Measurements from ENCODE around the gene TBC1D19. TPM values are rescaled to one million over a fixed set of nuclear protein-coding genes. Genes with fewer than 3 reads are reported as not detected.

Gene TBC1D19
- total and polyA plus RNA-seq, 9 of the 15 experiments (the other 6 are each of a cell fraction or from before 2014, with no cell fraction given): 0.73 to 5.6 (median 3.7) TPM

DNA sequence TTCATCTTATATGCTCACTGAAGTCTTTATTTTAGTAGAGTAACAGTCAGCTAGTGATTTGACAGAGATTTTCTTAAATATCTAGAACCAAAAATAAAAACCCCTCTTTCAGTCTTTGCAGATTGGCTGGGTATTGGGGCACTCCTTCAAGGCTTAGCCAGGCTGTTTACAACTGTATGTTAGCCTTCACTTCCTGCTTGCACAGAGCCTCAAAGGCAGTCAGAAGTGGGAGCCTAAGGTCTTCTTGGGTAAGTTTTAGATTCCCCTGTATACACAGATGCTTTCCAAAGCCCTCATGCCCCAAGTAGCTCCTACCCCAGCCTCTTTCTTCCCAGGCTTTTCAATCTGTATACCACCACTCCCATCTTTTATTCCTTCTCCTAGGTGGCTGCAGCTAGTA, 140.7 kb downstream of the TBC1D19 start (continued):
- TF ChIP-seq RBM22 (IDR thresholded peaks at IDR 0.05; ENCODE audit: low read depth, low read length, poor library complexity, severe bottlenecking) (no peak), BMI1 (IDR thresholded peaks at IDR 0.05; ENCODE audit: low read length) (no peak)

DNA sequence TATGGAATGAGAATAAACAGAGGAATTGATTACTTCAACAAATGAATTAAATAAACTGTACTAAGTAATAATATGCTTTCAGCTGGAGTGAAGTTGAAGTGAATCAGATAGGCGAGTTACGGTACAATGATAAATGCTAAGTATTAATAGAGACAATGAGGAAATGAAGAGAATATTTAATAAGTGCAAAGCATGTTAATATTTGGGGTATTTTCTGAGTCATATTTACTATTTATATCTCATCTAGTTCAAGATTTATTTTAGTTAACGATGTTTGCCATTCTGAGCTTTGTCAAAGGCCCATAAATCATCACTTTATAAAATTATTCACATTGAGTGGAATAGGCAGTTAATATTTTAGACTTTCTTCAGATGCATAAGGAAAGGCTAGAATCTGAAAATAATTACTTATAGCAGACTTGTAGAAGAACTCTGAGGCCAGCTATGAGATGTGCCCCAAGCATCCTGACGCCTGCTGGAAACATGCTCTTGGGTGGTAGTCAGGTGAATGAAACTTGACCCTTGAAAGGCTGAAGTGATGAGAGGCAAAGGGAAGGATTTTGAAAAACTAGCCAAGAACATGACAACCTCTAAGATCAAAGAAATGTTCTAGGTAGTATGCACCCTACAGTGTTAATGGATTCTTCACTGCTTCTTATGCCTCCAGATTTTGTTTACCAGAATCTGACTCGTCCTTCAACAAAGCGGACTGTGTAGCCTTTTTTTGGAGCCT, 142.9 kb downstream of the TBC1D19 start:
- Histone ChIP-seq H3K9me3 (replicated peaks; ENCODE audit: control insufficient read depth, insufficient read depth, low read depth, low read length) (no peaks in the 10 kb centered on the region), H3K36me3 (ENCODE audit: control insufficient read depth, insufficient read depth, low read length) (no peaks in the 10 kb centered on the region), H3K4me1 (replicated peaks in 1 of 2; ENCODE audit: control insufficient read depth in 2 of 2, insufficient read depth in 2 of 2, low read length in 2 of 2) (no peaks in the 10 kb centered on the region), H3K9me1 (ENCODE audit: control insufficient read depth, insufficient read depth, low read length) (no peaks in the 10 kb centered on the region), H3K4me3 (no peak overlapping the region), H3K27ac (ENCODE audit: extremely low read depth, low read depth, low read length) (no peak overlapping the region), H3K27me3 (ENCODE audit: control insufficient read depth in 2 of 2, insufficient read depth in 2 of 2, low read length in 2 of 2) (no peaks in the 10 kb centered on the region), H3K4me2 (ENCODE audit: insufficient read depth, low read length) (no peak overlapping the region), H2AFZ (ENCODE audit: low read depth, low read length) (no peak overlapping the region), H3K79me2 (ENCODE audit: control insufficient read depth, insufficient read depth, low read length) (no peaks in the 10 kb centered on the region), H4K20me1 (replicated peaks; ENCODE audit: control insufficient read depth, insufficient read depth, low read length) (no peaks in the 10 kb centered on the region), H3K9ac (ENCODE audit: insufficient read depth in 1 of 2, low read depth in 2 of 2, low read length in 2 of 2) (no peak overlapping the region)
- CTCF ChIA-PET (ENCODE audit: low intra/inter-chr PET ratio): no interaction called here
- TF ChIP-seq ESRRB (CRISPR knock-in tag; IDR thresholded peaks at IDR 0.05; ENCODE audit: borderline replicate concordance) (no peak), ZBTB5 (IDR thresholded peaks at IDR 0.05) (no peak), HDGF (IDR thresholded peaks at IDR 0.05) (no peak), ZNF76 (CRISPR knock-in tag; IDR thresholded peaks at IDR 0.05; ENCODE audit: borderline replicate concordance) (no peak), ZNF253 (CRISPR knock-in tag; conservative IDR thresholded peaks at IDR 0.05) (no peak), ZSCAN32 (CRISPR knock-in tag; IDR thresholded peaks at IDR 0.05) (no peak), PPARD (CRISPR knock-in tag; IDR thresholded peaks at IDR 0.05) (no peak), ZNF354B (CRISPR knock-in tag; IDR thresholded peaks at IDR 0.05) (no peak), ARID1B (IDR thresholded peaks at IDR 0.05) (no peak), COPS2 (conservative IDR thresholded peaks at IDR 0.05) (no peak), SREBF1 (IDR thresholded peaks at IDR 0.05; ENCODE audit: borderline replicate concordance, low read depth, low read length) (no peak), KLF13 (tag; IDR thresholded peaks at IDR 0.05; ENCODE audit: borderline replicate concordance, low read depth) (no peak), HNRNPK (IDR thresholded peaks at IDR 0.05; ENCODE audit: low read depth, low read length, poor library complexity, severe bottlenecking) (no peak)
- BruUV-seq (replicated peaks): no TSS peak
- DNase-seq (ENCODE audit: extremely low read depth in 1 of 4, low spot score in 3 of 4): no peak
- ATAC-seq: no peak
- POLR2A ChIA-PET: no interaction called here
- intact Hi-C loops (cut with micrococcal nuclease): loop anchor here (5.0 kb wide), 1 partner anchor 645 kb away; no protein-coding TSS in a partner anchor
- FAIRE-seq: no peak
- WGBS (ENCODE audit: insufficient coverage, low coverage, missing lambda C conversion rate): 66% methylated on average over 6 of the region's 6 CpGs
- in situ Hi-C loops (cut with MboI): no loop called here
